Mucosa of descending colon (tissue), 3 donors: ENCODE results near the gene PLPP4. TPM values are rescaled to one million over a fixed set of nuclear protein-coding genes. Genes with fewer than 3 reads are reported as not detected.

Experiments used
- ATAC-seq: fragments of 200-7000 bp; cut with Tn5 transposase; one replicate; pipeline ENCODE4 v1.9.1; 2020; ENCODE audit warnings: mild to moderate bottlenecking, moderate library complexity
- DNase-seq, 3 donors: peaks; one replicate each; pipeline ENCODE4 v3.0.0-alpha.2; 2020
- H3K36me3 ChIP-seq: fragments of 200-600 bp; one replicate; pipeline ENCODE4 v1.8.0; 2021; ENCODE audit warnings: low read depth, mild to moderate bottlenecking
- H3K4me1 ChIP-seq: fragments of 200-600 bp; one replicate; pipeline ENCODE4 v1.8.0; 2021; ENCODE audit warnings: low read depth, mild to moderate bottlenecking
- H3K4me3 ChIP-seq: fragments of 200-600 bp; one replicate; pipeline ENCODE4 v1.8.0; 2021; ENCODE audit warnings: mild to moderate bottlenecking
- H3K9me3 ChIP-seq: fragments of 200-600 bp; one replicate; pipeline ENCODE4 v1.8.0; 2021; ENCODE audit warnings: mild to moderate bottlenecking
- intact Hi-C, 2 donors: fragments of 100-400 bp; cut with DNase I in 1 of 2; cut with micrococcal nuclease in 1 of 2; formaldehyde crosslinking; loops; one replicate each; pipeline versions ENCODE4 v1.11.0 to v1.11.1; 2022; cut with DNase I, micrococcal nuclease
- total RNA-seq, 3 donors: library from RNA; stranded (reverse); fragmentation: NEBNext Ultra II Directional in 2 of 3; extraction: Animal tissue kit (Norgen Biotek cat#: 25700) in 2 of 3; gene quantifications; one replicate each; pipeline versions ENCODE4 v1.2.1 to v1.2.4, GENCODE V29; 2021 to 2023
- TF ChIP-seq, protein P1 (sequence below): fragments of 200-600 bp; IDR thresholded peaks from one replicate; pipeline ENCODE4 v1.8.0; 2022; ENCODE audit warnings: antibody characterized with exemption, mild to moderate bottlenecking
- donor health status: DM: no; HTN: no; CAD: no; lungs with moderate emphysema.
- donor health status: DM: no; HTN: no; CAD: no.
- donor health status: DM: no; HTN: yes; CAD: no.

The PLPP4 gene
- total RNA-seq, 3 donors from 2014 or later = 2.6 TPM; not detected in 2

GRCh38 chr10:120628197-120628596, 171.2 kb downstream of the PLPP4 start:
- no peak overlapping the region for H3K4me3 ChIP-seq
- TF ChIP-seq, protein P1, sequence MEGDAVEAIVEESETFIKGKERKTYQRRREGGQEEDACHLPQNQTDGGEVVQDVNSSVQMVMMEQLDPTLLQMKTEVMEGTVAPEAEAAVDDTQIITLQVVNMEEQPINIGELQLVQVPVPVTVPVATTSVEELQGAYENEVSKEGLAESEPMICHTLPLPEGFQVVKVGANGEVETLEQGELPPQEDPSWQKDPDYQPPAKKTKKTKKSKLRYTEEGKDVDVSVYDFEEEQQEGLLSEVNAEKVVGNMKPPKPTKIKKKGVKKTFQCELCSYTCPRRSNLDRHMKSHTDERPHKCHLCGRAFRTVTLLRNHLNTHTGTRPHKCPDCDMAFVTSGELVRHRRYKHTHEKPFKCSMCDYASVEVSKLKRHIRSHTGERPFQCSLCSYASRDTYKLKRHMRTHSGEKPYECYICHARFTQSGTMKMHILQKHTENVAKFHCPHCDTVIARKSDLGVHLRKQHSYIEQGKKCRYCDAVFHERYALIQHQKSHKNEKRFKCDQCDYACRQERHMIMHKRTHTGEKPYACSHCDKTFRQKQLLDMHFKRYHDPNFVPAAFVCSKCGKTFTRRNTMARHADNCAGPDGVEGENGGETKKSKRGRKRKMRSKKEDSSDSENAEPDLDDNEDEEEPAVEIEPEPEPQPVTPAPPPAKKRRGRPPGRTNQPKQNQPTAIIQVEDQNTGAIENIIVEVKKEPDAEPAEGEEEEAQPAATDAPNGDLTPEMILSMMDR = no peak
- no peak for DNase-seq
- no peaks in the 10 kb centered on the region for H3K9me3 ChIP-seq
- no peaks in the 10 kb centered on the region for H3K4me1 ChIP-seq
- ATAC-seq = no peak
- no peaks in the 10 kb centered on the region for H3K36me3 ChIP-seq
- intact Hi-C loops = no loop called here

DNA sequence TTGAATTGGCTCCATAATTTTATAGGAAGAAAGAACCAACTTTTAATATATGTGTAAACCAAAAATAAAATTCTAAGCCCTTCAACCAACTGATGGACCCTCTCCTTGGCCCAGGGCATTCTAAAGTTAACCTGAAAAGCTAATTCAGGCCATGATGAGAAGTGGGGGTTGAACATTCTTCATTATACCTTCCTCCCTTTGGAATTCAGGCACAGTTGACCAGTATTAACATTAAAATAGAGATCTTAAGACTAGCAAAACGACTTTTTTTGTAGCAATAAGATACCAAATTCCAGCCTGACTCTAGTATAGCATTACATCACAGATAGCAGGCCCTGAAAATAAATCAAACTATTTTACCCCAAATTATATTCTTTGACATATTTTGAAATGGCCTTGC, 173.2 kb downstream of the PLPP4 start:
- no peak for ATAC-seq
- no peaks in the 10 kb centered on the region for H3K4me1 ChIP-seq
- intact Hi-C loops = no loop called here

GRCh38 chr10:120632047-120632446, 175.0 kb downstream of the PLPP4 start:
- TF ChIP-seq, protein P1 = no peak

More for the DNA sequence above, 173.2 kb downstream of the PLPP4 start:
- Histone ChIP-seq H3K4me3 (no peak overlapping the region), H3K9me3 (no peaks in the 10 kb centered on the region), H3K36me3 (no peaks in the 10 kb centered on the region)
- TF ChIP-seq, protein P1 = no peak
- DNase-seq = no peak

DNA sequence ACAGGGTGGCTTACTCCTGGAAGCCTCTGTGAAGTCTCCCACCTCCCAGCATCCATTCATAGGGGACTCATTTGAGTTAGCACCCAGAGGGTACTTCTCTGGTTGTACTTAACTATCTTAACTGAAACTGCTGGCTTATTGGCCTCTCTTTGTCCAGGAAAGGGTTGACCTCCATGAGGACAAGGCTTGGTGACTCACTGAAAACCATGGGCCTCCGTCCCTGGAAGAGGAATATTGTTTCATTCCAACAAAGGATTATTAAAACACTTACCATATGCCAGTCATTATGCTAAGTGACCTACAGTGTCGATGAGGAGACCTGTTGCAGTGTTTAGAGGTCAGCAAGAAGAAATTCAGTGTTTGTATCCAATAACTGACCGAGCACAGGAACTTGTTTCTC, 175.9 kb downstream of the PLPP4 start:
- H3K9me3 ChIP-seq = no peaks in the 10 kb centered on the region
- DNase-seq (no peak), ATAC-seq (no peak)
- intact Hi-C loops = no loop called here
- TF ChIP-seq, protein P1 = no peak
- H3K4me1 ChIP-seq = no peaks in the 10 kb centered on the region
- no peaks in the 10 kb centered on the region for H3K36me3 ChIP-seq
- H3K4me3 ChIP-seq = no peak overlapping the region

More at GRCh38 chr10:120632047-120632446, 175.0 kb downstream of the PLPP4 start:
- H3K9me3 ChIP-seq = no peaks in the 10 kb centered on the region
- ATAC-seq (no peak), DNase-seq (no peak)
- intact Hi-C loops = no loop called here
- no peaks in the 10 kb centered on the region for H3K36me3 ChIP-seq
- H3K4me3 ChIP-seq = no peak overlapping the region
- no peaks in the 10 kb centered on the region for H3K4me1 ChIP-seq

GRCh38 chr10:120634659-120635058, 177.6 kb downstream of the PLPP4 start:
- ATAC-seq = no peak
- intact Hi-C loops = no loop called here
- H3K9me3 ChIP-seq = no peaks in the 10 kb centered on the region
- no peak overlapping the region for H3K4me3 ChIP-seq
- TF ChIP-seq, protein P1 = no peak
- no peaks in the 10 kb centered on the region for H3K36me3 ChIP-seq
- no peaks in the 10 kb centered on the region for H3K4me1 ChIP-seq
- no peak for DNase-seq
